A549 (cell line): ENCODE results near the gene PROCR. TPM values are rescaled to one million over a fixed set of nuclear protein-coding genes. Genes with fewer than 3 reads are reported as not detected.

Experiments used
- ATAC-seq, 2 experiments: fragments of 200-7000 bp in 1 of 2; fragments of >200 bp in 1 of 2; cut with Nextera tagmentation in 1 of 2; cut with Tn5 transposase in 1 of 2; 3 replicates each; pipeline versions ENCODE4 v1.8.0 to v1.9.1; 2018 to 2020; ENCODE audit warnings: mild to moderate bottlenecking in 1 of 2, moderate library complexity in 1 of 2
- CTCF ChIA-PET: fragments of 300-600 bp; sonication (Branson Sonifier 250); formaldehyde crosslinking; extraction: SDS; loops from one replicate; lab custom pipeline; 2021; ENCODE audit warnings: antibody characterized with exemption, inconsistent platforms; lab: Yijun Ruan, JAX
- POLR2A ChIA-PET: fragments of 350-600 bp; formaldehyde crosslinking; extraction: SDS; loops from one replicate; lab custom pipeline; 2021; ENCODE audit warnings: antibody characterized with exemption, inconsistent platforms; lab: Yijun Ruan, JAX
- DNase-seq, 2 experiments: peaks; one replicate each; pipeline versions ENCODE4 v3.0.0 to v3.0.0-alpha.2; 2011 to 2016; ENCODE audit warnings: low read depth in 1 of 2, low spot score in 1 of 2
- FAIRE-seq: peaks from 2 replicates; lab custom pipeline; 2011; peaks lifted over from hg19 to GRCh38; lab: Jason Lieb, UNC
- H3K27ac ChIP-seq, 2 experiments: fragments of >200 bp; sonication (Bioruptor Twin); formaldehyde crosslinking; 3 replicates each; pipeline ENCODE4 v1.5.1; 2016 to 2017
- H3K4me1 ChIP-seq: fragments of >200 bp; sonication (Bioruptor Twin); formaldehyde crosslinking; 3 replicates; pipeline ENCODE4 v1.6.1; 2016
- H3K4me2 ChIP-seq: fragments of >200 bp; sonication (Bioruptor Twin); formaldehyde crosslinking; 3 replicates; pipeline ENCODE4 v1.6.1; 2016
- H3K4me3 ChIP-seq: fragments of >200 bp; sonication (Bioruptor Twin); formaldehyde crosslinking; 3 replicates; pipeline ENCODE4 v1.5.1; 2016
- H3K9me3 ChIP-seq: fragments of >200 bp; sonication (Bioruptor Twin); formaldehyde crosslinking; 3 replicates; pipeline ENCODE4 v1.6.1; 2016
- CBX2 ChIP-seq: fragments of 200-600 bp; sonication (generic); IDR thresholded peaks from 2 replicates; pipeline ENCODE4 v1.6.1; 2016; ENCODE audit warnings: low read depth, mild to moderate bottlenecking, borderline replicate concordance
- CEBPB ChIP-seq, 2 experiments: fragments of >200 bp in 1 of 2; sonication (Bioruptor Twin) in 1 of 2; formaldehyde crosslinking in 1 of 2; IDR thresholded peaks; 2 replicates each; pipeline ENCODE4 v1.6.1; 2012 to 2016
- CHD4 ChIP-seq: fragments of 200-600 bp; sonication (generic); IDR thresholded peaks from 2 replicates; pipeline ENCODE4 v1.6.1; 2016; ENCODE audit warnings: antibody characterized with exemption, mild to moderate bottlenecking, borderline replicate concordance
- EHF ChIP-seq: fragments of 250-450 bp; sonication (Bioruptor Pico); IDR thresholded peaks from 2 replicates; pipeline ENCODE4 v1.5.0; 2020; ENCODE audit warnings: mild to moderate bottlenecking
- EP300 ChIP-seq, 2 experiments: fragments of >200 bp; sonication (Bioruptor Twin); formaldehyde crosslinking; IDR thresholded peaks; 2 replicates in 1 of 2; 3 replicates in 1 of 2; pipeline ENCODE4 v1.6.1; 2016 to 2017
- ESRRA ChIP-seq: fragments of 150-350 bp; IDR thresholded peaks from 2 replicates; pipeline ENCODE4 v1.6.1; 2014; ENCODE audit warnings: mild to moderate bottlenecking, low read length, borderline replicate concordance
- FOSL2 ChIP-seq, 2 experiments: fragments of 450-650 bp in 1 of 2; fragments of >200 bp in 1 of 2; sonication (Bioruptor Twin) in 1 of 2; formaldehyde crosslinking; IDR thresholded peaks; 2 replicates each; pipeline versions ENCODE4 v1.5.0 to v1.6.1; 2016 to 2020; ENCODE audit warnings: mild to moderate bottlenecking in 1 of 2, moderate library complexity in 1 of 2
- FOXS1 ChIP-seq: fragments of 250-450 bp; sonication (Bioruptor Pico); IDR thresholded peaks from 2 replicates; pipeline ENCODE4 v1.5.0; 2020; ENCODE audit warnings: mild to moderate bottlenecking, moderate library complexity
- GATA3 ChIP-seq: IDR thresholded peaks from 2 replicates; pipeline ENCODE4 v1.6.1; 2012; ENCODE audit warnings: borderline replicate concordance
- HDAC2 ChIP-seq: fragments of 200-600 bp; sonication (generic); IDR thresholded peaks from 2 replicates; pipeline ENCODE4 v1.6.1; 2016
- HEYL ChIP-seq: fragments of 250-450 bp; sonication (Bioruptor Pico); IDR thresholded peaks from 2 replicates; pipeline ENCODE4 v1.8.0; 2021; ENCODE audit warnings: mild to moderate bottlenecking, moderate library complexity
- HOXB13 ChIP-seq: fragments of 250-450 bp; sonication (Bioruptor Pico); IDR thresholded peaks from 2 replicates; pipeline ENCODE4 v1.5.0; 2020; ENCODE audit warnings: low read depth, mild to moderate bottlenecking, moderate library complexity
- HOXB5 ChIP-seq: fragments of 250-450 bp; sonication (Bioruptor Pico); IDR thresholded peaks from 2 replicates; pipeline ENCODE4 v1.5.0; 2020; ENCODE audit warnings: mild to moderate bottlenecking, moderate library complexity
- MAFK ChIP-seq: fragments of 450-650 bp; IDR thresholded peaks from 2 replicates; pipeline ENCODE4 v1.6.1; 2014; ENCODE audit not compliant: partially characterized antibody
- MYC ChIP-seq: IDR thresholded peaks from 2 replicates; pipeline ENCODE4 v1.6.1; 2012; ENCODE audit warnings: mild to moderate bottlenecking, inconsistent platforms, low read length, improper control_type of control experiment, borderline replicate concordance
- NPAS2 ChIP-seq: fragments of 250-450 bp; sonication (Bioruptor Pico); IDR thresholded peaks from 2 replicates; pipeline ENCODE4 v1.8.0; 2022; ENCODE audit warnings: mild to moderate bottlenecking, moderate library complexity, borderline replicate concordance
- NR3C1 ChIP-seq: fragments of >200 bp; sonication (Bioruptor Twin); formaldehyde crosslinking; IDR thresholded peaks from 3 replicates; pipeline ENCODE4 v1.6.1; 2017
- PHF8 ChIP-seq: fragments of 200-600 bp; sonication (generic); IDR thresholded peaks from 2 replicates; pipeline ENCODE4 v1.6.1; 2016; ENCODE audit warnings: low read depth, mild to moderate bottlenecking, antibody characterized with exemption, moderate library complexity, borderline replicate concordance
- POLR2A ChIP-seq: IDR thresholded peaks from 2 replicates; pipeline ENCODE4 v1.6.1; 2012; ENCODE audit warnings: mild to moderate bottlenecking, low read length
- POLR2AphosphoS2 ChIP-seq: conservative IDR thresholded peaks from 2 replicates; pipeline ENCODE4 v1.6.1; 2012; ENCODE audit warnings: low read length, improper control_type of control experiment, inconsistent platforms
- RCOR1 ChIP-seq: fragments of 150-350 bp; IDR thresholded peaks from 2 replicates; pipeline ENCODE4 v1.6.1; 2014; ENCODE audit warnings: antibody characterized with exemption, low read length, low read depth
- RFX5 ChIP-seq: fragments of 450-650 bp; IDR thresholded peaks from 2 replicates; pipeline ENCODE4 v1.7.1; 2014; ENCODE audit warnings: antibody characterized with exemption, mild to moderate bottlenecking, moderate library complexity
- SMC3 ChIP-seq: fragments of >200 bp; sonication (Bioruptor Twin); formaldehyde crosslinking; IDR thresholded peaks from 3 replicates; pipeline ENCODE4 v1.6.1; 2018; ENCODE audit warnings: inconsistent platforms
- SREBF2 ChIP-seq: fragments of 450-650 bp; IDR thresholded peaks from 2 replicates; pipeline ENCODE4 v1.6.1; 2014; ENCODE audit warnings: mild to moderate bottlenecking, moderate library complexity
- ZC3H11A ChIP-seq: fragments of 450-650 bp; IDR thresholded peaks from 2 replicates; pipeline ENCODE4 v1.6.1; 2014; ENCODE audit warnings: antibody characterized with exemption, mild to moderate bottlenecking
- ZFP36 ChIP-seq: fragments of 450-650 bp; IDR thresholded peaks from 2 replicates; pipeline ENCODE4 v1.6.1; 2014; ENCODE audit warnings: borderline replicate concordance; ENCODE audit not compliant: partially characterized antibody
- ZNF302 ChIP-seq: fragments of 250-450 bp; sonication (Bioruptor Pico); IDR thresholded peaks from 2 replicates; pipeline ENCODE4 v1.9.0; 2021; ENCODE audit warnings: inconsistent platforms, mild to moderate bottlenecking, moderate library complexity
- WGBS: methylation state at CpG from one replicate; pipeline ENCODE4 v1.1.6; 2017; ENCODE audit errors: missing lambda C conversion rate; 5-methylcytosine and 5-hydroxymethylcytosine counted together
- polyA plus RNA-seq, 4 experiments: library from polyadenylated mRNA; depleted of rRNA in 3 of 4; stranded (reverse); fragments of >200 nt; fragmentation: RNase III in 1 of 4; extraction: RNeasy Plus Mini Kit Qiagen cat#74134 plus additional on column Dnase treatment in 1 of 4; gene quantifications; 2 replicates in 3 of 4; 3 replicates in 1 of 4; pipeline ENCODE4 v1.2.3, GENCODE V29; 2011 to 2017
- TF ChIP-seq, protein P1 (sequence below): fragments of 250-450 bp; sonication (Bioruptor Pico); IDR thresholded peaks from 2 replicates; pipeline ENCODE4 v1.5.0; 2021; ENCODE audit warnings: mild to moderate bottlenecking, moderate library complexity, borderline replicate concordance
- TF ChIP-seq, protein P2 (sequence below): fragments of >200 bp; sonication (Bioruptor Twin); formaldehyde crosslinking; IDR thresholded peaks from 2 replicates; pipeline ENCODE4 v1.6.1; 2016
- TF ChIP-seq, protein P3 (sequence below): fragments of >200 bp; sonication (Bioruptor Twin); formaldehyde crosslinking; IDR thresholded peaks from 3 replicates; pipeline ENCODE4 v1.5.1; 2016
- TF ChIP-seq, protein P4 (sequence below): fragments of 450-650 bp; IDR thresholded peaks from 2 replicates; pipeline ENCODE4 v1.6.1; 2014; ENCODE audit warnings: antibody characterized with exemption

PROCR gene
- polyA plus RNA-seq, 2 of the 4 experiments (the other 2 are of a cell fraction), result 123 to 134 TPM

DNA sequence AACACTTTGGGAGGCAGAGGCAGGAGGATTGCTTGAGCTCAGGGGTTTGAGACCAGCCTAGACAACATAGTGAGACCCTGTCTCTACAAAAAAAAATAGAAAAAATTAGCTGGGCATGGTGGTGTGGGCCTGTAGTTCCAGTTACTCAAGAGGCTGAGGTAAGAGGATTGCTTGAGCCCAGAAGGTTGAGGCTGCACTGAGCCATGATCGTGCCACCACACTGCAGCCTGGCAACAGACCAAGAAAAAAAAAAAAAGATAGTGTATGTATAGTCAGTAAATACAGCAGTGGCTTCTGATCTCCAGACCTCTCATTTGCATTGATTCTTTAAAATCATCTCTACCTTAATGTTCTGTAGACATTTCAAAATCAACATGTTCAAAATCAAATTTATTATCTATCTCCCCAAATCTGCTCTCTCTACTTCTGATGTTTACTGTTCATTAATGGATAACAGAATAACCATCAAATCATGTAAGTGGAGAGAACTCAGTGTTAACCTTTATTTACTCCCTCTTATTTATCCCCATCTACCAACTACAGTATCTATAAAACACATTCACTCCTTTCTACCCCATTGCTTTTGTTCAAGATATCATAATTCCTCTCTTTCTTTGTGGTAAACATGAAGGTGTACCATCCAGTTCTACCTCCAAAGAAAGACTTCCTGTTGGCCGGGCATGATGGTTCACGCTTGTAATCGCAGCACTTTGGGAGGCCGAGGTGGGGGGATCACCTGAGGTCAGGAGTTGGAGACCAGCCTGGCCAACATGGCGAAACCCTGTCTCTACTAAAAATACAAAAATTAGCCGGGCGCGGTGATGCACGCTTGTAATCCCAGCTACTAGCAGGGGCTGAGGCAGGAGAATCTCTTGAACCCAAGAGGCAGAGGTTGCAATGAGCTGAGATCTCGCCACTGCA lies 7.7 kb downstream of the PROCR start:
- Histone ChIP-seq H3K4me3 (no peak overlapping the region), H3K9me3 (peaks cover 6% of the 10 kb centered on the region), H3K4me1 (peaks cover 8% of the 10 kb centered on the region), H3K27ac (no peak overlapping the region), H3K4me2 (peak overlapping the region; percentile 19; the same call in 1 of the 3 replicates)
- ChIA-PET POLR2A (interaction anchor here (0.7 kb wide), 1 partner anchor 31 kb away, joined by 3 read pairs; no protein-coding TSS in a partner anchor), CTCF (interaction anchor here (0.7 to 1.9 kb wide), 5 partner anchors 29 to 38 kb away, joined by 3 to 12 read pairs (median 4); partner anchors contain the start of gene EDEM2)
- DNase-seq (no peak), ATAC-seq (no peak), FAIRE-seq (peak; percentile 39)
- TF ChIP-seq MYC, result no peak
- TF ChIP-seq NPAS2, result no peak
- TF ChIP-seq RCOR1, result no peak
- TF ChIP-seq CBX2, result no peak
- no peak for TF ChIP-seq POLR2A
- TF ChIP-seq NR3C1, result no peak
- TF ChIP-seq, protein P1, sequence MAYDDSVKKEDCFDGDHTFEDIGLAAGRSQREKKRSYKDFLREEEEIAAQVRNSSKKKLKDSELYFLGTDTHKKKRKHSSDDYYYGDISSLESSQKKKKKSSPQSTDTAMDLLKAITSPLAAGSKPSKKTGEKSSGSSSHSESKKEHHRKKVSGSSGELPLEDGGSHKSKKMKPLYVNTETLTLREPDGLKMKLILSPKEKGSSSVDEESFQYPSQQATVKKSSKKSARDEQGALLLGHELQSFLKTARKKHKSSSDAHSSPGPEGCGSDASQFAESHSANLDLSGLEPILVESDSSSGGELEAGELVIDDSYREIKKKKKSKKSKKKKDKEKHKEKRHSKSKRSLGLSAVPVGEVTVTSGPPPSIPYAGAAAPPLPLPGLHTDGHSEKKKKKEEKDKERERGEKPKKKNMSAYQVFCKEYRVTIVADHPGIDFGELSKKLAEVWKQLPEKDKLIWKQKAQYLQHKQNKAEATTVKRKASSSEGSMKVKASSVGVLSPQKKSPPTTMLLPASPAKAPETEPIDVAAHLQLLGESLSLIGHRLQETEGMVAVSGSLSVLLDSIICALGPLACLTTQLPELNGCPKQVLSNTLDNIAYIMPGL (CRISPR knock-in tag), result no peak
- 78% methylated on average over 11 of the region's 11 CpGs for WGBS

DNA sequence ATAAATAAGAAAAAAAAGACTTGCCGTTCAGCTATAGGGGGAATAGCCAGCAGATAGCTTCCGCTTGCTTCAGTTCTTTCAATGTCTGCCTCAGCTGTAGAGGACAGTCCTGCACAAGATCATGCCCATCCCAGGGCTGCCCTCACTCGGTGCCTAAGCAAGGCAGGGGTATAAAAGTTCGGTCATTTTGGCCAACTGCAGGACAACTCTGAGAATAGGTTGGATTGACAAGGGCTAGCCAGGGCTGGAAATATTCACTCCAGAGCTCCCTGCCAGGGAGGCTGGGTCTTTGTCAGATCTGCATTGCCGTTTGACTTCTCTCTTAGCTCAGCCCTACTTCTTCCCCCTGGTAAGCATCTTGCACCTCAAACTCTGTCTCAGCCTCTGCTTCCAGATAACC lies 8.4 kb downstream of the PROCR start:
- H3K4me1 ChIP-seq, result peaks cover 6% of the 10 kb centered on the region
- H3K27ac ChIP-seq, result no peak overlapping the region
- DNase-seq, result no peak
- no peak overlapping the region for H3K4me2 ChIP-seq
- no peak for ATAC-seq
- ChIA-PET CTCF (interaction anchor here (1.3 to 1.9 kb wide), 3 partner anchors 29 to 35 kb away, joined by 3 to 12 read pairs (median 5); partner anchors contain the start of gene EDEM2), POLR2A (no interaction called here)
- no peak for FAIRE-seq
- H3K4me3 ChIP-seq, result no peak overlapping the region
- 93% methylated on average over 5 of the region's 5 CpGs for WGBS
- no peak for TF ChIP-seq CHD4
- TF ChIP-seq HEYL (CRISPR knock-in tag), result no peak
- no peak for TF ChIP-seq ESRRA
- TF ChIP-seq ZFP36, result no peak
- TF ChIP-seq NR3C1, result no peak
- TF ChIP-seq CEBPB (IDR thresholded peaks at IDR 0.05), result no peak
- no peak for TF ChIP-seq MAFK
- TF ChIP-seq CBX2, result no peak
- no peak for TF ChIP-seq ZNF302
- no peak for TF ChIP-seq EP300 (IDR thresholded peaks at IDR 0.05)
- TF ChIP-seq, protein P2, sequence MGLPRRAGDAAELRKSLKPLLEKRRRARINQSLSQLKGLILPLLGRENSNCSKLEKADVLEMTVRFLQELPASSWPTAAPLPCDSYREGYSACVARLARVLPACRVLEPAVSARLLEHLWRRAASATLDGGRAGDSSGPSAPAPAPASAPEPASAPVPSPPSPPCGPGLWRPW, result no peak
- TF ChIP-seq ZC3H11A, result no peak
- TF ChIP-seq PHF8, result no peak
- TF ChIP-seq EHF (CRISPR knock-in tag), result no peak
- TF ChIP-seq HDAC2, result no peak
- no peak for TF ChIP-seq RFX5
- TF ChIP-seq POLR2AphosphoS2, result no peak
- no peak for TF ChIP-seq GATA3
- H3K9me3 ChIP-seq, result peaks cover 6% of the 10 kb centered on the region

DNA sequence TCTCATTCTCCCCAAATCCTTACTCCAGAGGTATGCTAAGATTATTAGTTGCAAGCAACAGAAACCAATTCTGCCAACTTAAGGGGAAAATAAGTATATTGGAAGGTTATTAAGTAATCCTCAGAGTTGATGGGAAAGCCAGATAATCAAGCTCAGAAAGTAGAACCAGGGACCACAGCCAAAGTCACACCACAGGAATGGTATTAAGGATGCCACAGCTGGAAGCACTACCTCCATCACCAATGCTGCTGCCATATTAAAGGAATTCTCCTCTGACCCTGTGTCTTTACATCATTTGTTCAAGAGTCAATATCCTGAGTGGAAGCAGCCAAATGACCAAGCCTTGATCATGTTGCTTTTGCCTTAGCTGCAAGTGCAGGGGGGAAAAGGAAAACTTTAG lies 9.9 kb downstream of the PROCR start:
- no peak for ATAC-seq
- POLR2A ChIA-PET, result no interaction called here
- CTCF ChIA-PET, result interaction anchor here (0.9 to 1.0 kb wide), 2 partner anchors 14 to 37 kb away, joined by 4 to 6 read pairs; no protein-coding TSS in a partner anchor
- DNase-seq, result no peak
- no peak for TF ChIP-seq SMC3
- TF ChIP-seq HDAC2, result no peak
- TF ChIP-seq, protein P3, sequence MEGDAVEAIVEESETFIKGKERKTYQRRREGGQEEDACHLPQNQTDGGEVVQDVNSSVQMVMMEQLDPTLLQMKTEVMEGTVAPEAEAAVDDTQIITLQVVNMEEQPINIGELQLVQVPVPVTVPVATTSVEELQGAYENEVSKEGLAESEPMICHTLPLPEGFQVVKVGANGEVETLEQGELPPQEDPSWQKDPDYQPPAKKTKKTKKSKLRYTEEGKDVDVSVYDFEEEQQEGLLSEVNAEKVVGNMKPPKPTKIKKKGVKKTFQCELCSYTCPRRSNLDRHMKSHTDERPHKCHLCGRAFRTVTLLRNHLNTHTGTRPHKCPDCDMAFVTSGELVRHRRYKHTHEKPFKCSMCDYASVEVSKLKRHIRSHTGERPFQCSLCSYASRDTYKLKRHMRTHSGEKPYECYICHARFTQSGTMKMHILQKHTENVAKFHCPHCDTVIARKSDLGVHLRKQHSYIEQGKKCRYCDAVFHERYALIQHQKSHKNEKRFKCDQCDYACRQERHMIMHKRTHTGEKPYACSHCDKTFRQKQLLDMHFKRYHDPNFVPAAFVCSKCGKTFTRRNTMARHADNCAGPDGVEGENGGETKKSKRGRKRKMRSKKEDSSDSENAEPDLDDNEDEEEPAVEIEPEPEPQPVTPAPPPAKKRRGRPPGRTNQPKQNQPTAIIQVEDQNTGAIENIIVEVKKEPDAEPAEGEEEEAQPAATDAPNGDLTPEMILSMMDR, result no peak
- no peak for TF ChIP-seq CHD4
- TF ChIP-seq HOXB13 (CRISPR knock-in tag), result no peak
- TF ChIP-seq FOXS1 (CRISPR knock-in tag), result no peak
- no peak for TF ChIP-seq FOSL2 (IDR thresholded peaks at IDR 0.05)
- TF ChIP-seq FOSL2 (CRISPR knock-in tag; IDR thresholded peaks at IDR 0.05), result no peak
- no peak for TF ChIP-seq SREBF2
- TF ChIP-seq, protein P4, sequence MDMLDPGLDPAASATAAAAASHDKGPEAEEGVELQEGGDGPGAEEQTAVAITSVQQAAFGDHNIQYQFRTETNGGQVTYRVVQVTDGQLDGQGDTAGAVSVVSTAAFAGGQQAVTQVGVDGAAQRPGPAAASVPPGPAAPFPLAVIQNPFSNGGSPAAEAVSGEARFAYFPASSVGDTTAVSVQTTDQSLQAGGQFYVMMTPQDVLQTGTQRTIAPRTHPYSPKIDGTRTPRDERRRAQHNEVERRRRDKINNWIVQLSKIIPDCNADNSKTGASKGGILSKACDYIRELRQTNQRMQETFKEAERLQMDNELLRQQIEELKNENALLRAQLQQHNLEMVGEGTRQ, result no peak
- no peak for TF ChIP-seq HOXB5 (CRISPR knock-in tag)
- Histone ChIP-seq H3K4me3 (no peak overlapping the region), H3K9me3 (peaks cover 9% of the 10 kb centered on the region), H3K4me1 (peaks cover 6% of the 10 kb centered on the region), H3K4me2 (no peak overlapping the region), H3K27ac (no peak overlapping the region)
- no peak for FAIRE-seq
